ENCODE data around the gene FBXL3. TPM values are rescaled to one million over a fixed set of nuclear protein-coding genes. Genes with fewer than 3 reads are reported as not detected.

Gene FBXL3
- total and polyA plus RNA-seq, 4 donors, result 10.2 to 60.4 (median 28.1) TPM

DNA sequence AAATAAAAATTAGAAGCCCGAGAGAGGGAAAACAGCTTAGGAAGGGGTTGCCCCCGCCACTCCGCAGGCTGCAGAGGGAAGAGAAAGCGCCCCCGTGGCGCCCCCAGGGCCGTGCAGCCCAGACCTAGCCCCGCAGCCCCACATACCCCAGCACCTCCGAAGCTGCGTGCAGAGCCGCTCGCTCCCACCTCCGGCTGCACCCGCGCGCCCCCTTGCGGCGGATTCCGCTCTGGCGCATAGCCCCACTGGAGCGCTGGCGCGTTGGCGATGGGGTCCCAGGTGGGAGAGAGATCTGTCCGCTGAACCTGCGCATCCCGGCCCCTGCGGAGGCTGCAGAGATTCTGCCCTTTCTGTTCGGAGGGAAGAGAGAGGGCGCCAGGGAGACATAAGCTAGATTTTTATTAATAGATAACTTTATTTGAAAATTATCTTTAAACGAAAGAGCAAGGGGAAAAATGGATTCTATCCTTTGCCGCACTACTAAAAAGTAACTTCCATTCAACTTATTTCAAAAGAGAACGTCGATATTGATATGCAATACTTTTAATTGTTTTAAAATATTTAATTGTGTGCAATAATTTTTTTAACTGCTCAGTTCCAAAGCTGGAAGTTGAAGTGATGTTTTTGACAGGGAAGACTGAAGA lies 46.8 kb downstream of the FBXL3 start:
- WGBS, result 4% methylated on average over 34 of the region's 34 CpGs
- H3K4me1 ChIP-seq (ENCODE audit: control insufficient read depth in 4 of 4, insufficient read depth in 4 of 4, low read length in 3 of 4), result peaks cover 0 to 8% (median under 1%) of the 10 kb centered on the region in 4 donors
- no peaks in the 10 kb centered on the region for H3K9me3 ChIP-seq (ENCODE audit: control insufficient read depth in 4 of 4, low read length in 3 of 4)
- H3K4me3 ChIP-seq (ENCODE audit: low read depth in 1 of 3, low read length in 3 of 3), result peak overlapping the region in 1 of 3 donors; percentile 39
- no peaks in the 10 kb centered on the region for H3K36me3 ChIP-seq (ENCODE audit: control insufficient read depth in 4 of 4, insufficient read depth in 3 of 4, low read depth in 1 of 4, low read length in 3 of 4)
- no peak for TF ChIP-seq NR2F2 (IDR thresholded peaks at IDR 0.05)
- TF ChIP-seq RAD21 (IDR thresholded peaks at IDR 0.05), result peak; percentile 66 to 76
- TF ChIP-seq, protein P1, sequence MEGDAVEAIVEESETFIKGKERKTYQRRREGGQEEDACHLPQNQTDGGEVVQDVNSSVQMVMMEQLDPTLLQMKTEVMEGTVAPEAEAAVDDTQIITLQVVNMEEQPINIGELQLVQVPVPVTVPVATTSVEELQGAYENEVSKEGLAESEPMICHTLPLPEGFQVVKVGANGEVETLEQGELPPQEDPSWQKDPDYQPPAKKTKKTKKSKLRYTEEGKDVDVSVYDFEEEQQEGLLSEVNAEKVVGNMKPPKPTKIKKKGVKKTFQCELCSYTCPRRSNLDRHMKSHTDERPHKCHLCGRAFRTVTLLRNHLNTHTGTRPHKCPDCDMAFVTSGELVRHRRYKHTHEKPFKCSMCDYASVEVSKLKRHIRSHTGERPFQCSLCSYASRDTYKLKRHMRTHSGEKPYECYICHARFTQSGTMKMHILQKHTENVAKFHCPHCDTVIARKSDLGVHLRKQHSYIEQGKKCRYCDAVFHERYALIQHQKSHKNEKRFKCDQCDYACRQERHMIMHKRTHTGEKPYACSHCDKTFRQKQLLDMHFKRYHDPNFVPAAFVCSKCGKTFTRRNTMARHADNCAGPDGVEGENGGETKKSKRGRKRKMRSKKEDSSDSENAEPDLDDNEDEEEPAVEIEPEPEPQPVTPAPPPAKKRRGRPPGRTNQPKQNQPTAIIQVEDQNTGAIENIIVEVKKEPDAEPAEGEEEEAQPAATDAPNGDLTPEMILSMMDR (IDR thresholded peaks at IDR 0.05; ENCODE audit: low read depth, low read length, missing input control), result peak; percentile 77
- no peak for TF ChIP-seq SP1 (IDR thresholded peaks at IDR 0.05)
- no peak for TF ChIP-seq YY1 (IDR thresholded peaks at IDR 0.05)
- TF ChIP-seq TAF1 (conservative IDR thresholded peaks at IDR 0.05), result no peak
- TF ChIP-seq, protein P2, sequence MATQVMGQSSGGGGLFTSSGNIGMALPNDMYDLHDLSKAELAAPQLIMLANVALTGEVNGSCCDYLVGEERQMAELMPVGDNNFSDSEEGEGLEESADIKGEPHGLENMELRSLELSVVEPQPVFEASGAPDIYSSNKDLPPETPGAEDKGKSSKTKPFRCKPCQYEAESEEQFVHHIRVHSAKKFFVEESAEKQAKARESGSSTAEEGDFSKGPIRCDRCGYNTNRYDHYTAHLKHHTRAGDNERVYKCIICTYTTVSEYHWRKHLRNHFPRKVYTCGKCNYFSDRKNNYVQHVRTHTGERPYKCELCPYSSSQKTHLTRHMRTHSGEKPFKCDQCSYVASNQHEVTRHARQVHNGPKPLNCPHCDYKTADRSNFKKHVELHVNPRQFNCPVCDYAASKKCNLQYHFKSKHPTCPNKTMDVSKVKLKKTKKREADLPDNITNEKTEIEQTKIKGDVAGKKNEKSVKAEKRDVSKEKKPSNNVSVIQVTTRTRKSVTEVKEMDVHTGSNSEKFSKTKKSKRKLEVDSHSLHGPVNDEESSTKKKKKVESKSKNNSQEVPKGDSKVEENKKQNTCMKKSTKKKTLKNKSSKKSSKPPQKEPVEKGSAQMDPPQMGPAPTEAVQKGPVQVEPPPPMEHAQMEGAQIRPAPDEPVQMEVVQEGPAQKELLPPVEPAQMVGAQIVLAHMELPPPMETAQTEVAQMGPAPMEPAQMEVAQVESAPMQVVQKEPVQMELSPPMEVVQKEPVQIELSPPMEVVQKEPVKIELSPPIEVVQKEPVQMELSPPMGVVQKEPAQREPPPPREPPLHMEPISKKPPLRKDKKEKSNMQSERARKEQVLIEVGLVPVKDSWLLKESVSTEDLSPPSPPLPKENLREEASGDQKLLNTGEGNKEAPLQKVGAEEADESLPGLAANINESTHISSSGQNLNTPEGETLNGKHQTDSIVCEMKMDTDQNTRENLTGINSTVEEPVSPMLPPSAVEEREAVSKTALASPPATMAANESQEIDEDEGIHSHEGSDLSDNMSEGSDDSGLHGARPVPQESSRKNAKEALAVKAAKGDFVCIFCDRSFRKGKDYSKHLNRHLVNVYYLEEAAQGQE (IDR thresholded peaks at IDR 0.05), result no peak
- peaks cover 0 to 6% (median 0%) of the 10 kb centered on the region in 4 donors for H3K27me3 ChIP-seq (ENCODE audit: control insufficient read depth in 4 of 4, insufficient read depth in 4 of 4, low read length in 3 of 4)
- no peak overlapping the region for H3K9ac ChIP-seq (ENCODE audit: low read depth in 1 of 2, low read length in 2 of 2)
- no peak overlapping the region for H3K27ac ChIP-seq (ENCODE audit: low read depth in 1 of 2, low read length in 2 of 2)
- DNase-seq (ENCODE audit: low spot score), result peak; percentile 90

DNA sequence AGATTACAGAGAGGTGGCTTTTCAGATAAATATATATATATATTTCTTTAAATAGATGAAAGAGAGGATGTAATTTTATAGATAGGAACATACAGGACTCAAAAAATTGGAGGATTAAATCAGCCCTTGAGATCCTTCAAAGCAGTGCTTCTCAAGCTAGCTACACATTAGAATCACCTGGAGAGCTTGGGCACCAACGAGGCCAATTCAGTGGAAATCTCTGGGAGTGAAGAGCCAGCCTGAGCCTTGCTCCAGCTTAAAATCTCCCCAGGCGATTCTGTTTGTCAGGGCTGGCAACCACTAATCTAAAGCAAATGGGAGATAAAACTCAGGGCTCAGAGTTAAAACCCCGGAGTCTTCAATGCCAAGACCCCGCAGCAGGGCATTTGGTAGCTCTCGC lies 50.0 kb downstream of the FBXL3 start:
- Histone ChIP-seq H3K9ac (ENCODE audit: low read depth in 1 of 2, low read length in 2 of 2) (no peak overlapping the region), H3K4me1 (ENCODE audit: control insufficient read depth in 4 of 4, insufficient read depth in 4 of 4, low read length in 3 of 4) (peaks cover 0 to 8% (median under 1%) of the 10 kb centered on the region in 4 donors), H3K36me3 (ENCODE audit: control insufficient read depth in 4 of 4, insufficient read depth in 3 of 4, low read depth in 1 of 4, low read length in 3 of 4) (no peaks in the 10 kb centered on the region), H3K27me3 (ENCODE audit: control insufficient read depth in 4 of 4, insufficient read depth in 4 of 4, low read length in 3 of 4) (peaks cover 0 to 6% (median 0%) of the 10 kb centered on the region in 4 donors), H3K27ac (ENCODE audit: low read depth in 1 of 2, low read length in 2 of 2) (no peak overlapping the region), H3K9me3 (ENCODE audit: control insufficient read depth in 4 of 4, low read length in 3 of 4) (no peaks in the 10 kb centered on the region), H3K4me3 (ENCODE audit: low read depth in 1 of 3, low read length in 3 of 3) (no peak overlapping the region)
- no peak for DNase-seq (ENCODE audit: low spot score)
- 81% methylated on average over 5 of the region's 5 CpGs for WGBS
- TF ChIP-seq RAD21 (IDR thresholded peaks at IDR 0.05) (no peak), FOXA1 (IDR thresholded peaks at IDR 0.05) (no peak), EGR1 (IDR thresholded peaks at IDR 0.05; ENCODE audit: low read depth in 2 of 2) (no peak), GABPA (IDR thresholded peaks at IDR 0.05 in 1 of 2, conservative IDR thresholded peaks at IDR 0.05 in 1 of 2) (no peak), HNF4G (IDR thresholded peaks at IDR 0.05) (no peak), NR2F2 (IDR thresholded peaks at IDR 0.05) (no peak), JUND (IDR thresholded peaks at IDR 0.05) (no peak), TAF1 (conservative IDR thresholded peaks at IDR 0.05) (no peak), YY1 (IDR thresholded peaks at IDR 0.05) (no peak), FOXA2 (IDR thresholded peaks at IDR 0.05) (no peak), RXRA (IDR thresholded peaks at IDR 0.05) (no peak), HNF4A (conservative IDR thresholded peaks at IDR 0.05) (no peak)
- TF ChIP-seq, protein P3, sequence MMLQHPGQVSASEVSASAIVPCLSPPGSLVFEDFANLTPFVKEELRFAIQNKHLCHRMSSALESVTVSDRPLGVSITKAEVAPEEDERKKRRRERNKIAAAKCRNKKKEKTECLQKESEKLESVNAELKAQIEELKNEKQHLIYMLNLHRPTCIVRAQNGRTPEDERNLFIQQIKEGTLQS (IDR thresholded peaks at IDR 0.05), result no peak
- TF ChIP-seq, protein P4, sequence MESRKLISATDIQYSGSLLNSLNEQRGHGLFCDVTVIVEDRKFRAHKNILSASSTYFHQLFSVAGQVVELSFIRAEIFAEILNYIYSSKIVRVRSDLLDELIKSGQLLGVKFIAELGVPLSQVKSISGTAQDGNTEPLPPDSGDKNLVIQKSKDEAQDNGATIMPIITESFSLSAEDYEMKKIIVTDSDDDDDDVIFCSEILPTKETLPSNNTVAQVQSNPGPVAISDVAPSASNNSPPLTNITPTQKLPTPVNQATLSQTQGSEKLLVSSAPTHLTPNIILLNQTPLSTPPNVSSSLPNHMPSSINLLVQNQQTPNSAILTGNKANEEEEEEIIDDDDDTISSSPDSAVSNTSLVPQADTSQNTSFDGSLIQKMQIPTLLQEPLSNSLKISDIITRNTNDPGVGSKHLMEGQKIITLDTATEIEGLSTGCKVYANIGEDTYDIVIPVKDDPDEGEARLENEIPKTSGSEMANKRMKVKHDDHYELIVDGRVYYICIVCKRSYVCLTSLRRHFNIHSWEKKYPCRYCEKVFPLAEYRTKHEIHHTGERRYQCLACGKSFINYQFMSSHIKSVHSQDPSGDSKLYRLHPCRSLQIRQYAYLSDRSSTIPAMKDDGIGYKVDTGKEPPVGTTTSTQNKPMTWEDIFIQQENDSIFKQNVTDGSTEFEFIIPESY (IDR thresholded peaks at IDR 0.05), result no peak
- TF ChIP-seq, protein P2 (IDR thresholded peaks at IDR 0.05), result no peak
- TF ChIP-seq, protein P5, sequence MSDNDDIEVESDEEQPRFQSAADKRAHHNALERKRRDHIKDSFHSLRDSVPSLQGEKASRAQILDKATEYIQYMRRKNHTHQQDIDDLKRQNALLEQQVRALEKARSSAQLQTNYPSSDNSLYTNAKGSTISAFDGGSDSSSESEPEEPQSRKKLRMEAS (IDR thresholded peaks at IDR 0.05), result no peak

Data from liver (tissue), 9 donors.